Stimulated activated CD8-positive, alpha-beta memory T cell treated with anti-CD3 and anti-CD28 coated beads, Interleukin-15, amount 100 ng/mL, for 24 hours (primary cell): ENCODE results near the gene XRN1.

Source experiments
- DNase-seq: peaks from one replicate; pipeline ENCODE4 v3.0.0-alpha.2; 2020; ENCODE audit warnings: low read depth

XRN1 gene

GRCh38 chr3:142270407-142270806 lies 177.4 kb downstream of the XRN1 start:
- no peak for DNase-seq

GRCh38 chr3:142269767-142270166 lies 178.1 kb downstream of the XRN1 start:
- no peak for DNase-seq

DNA sequence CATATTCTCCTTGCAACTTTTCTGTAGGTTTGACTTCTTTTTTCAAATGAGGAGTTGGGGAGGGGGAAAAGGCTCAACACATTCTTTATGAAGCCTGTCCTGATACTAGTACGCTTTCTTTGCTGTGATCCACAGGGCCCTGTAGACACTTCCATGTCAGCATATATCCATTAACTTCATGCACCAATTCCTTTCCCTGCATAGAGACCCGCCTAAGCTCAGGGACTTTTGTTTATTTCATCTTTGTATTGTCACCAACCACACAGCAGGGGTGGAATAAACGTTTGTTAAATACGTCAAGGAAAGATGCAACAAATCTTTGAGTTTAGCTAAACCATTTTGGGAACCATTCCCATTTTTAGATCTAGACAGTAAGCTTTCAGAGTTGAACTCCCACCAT lies 179.4 kb downstream of the XRN1 start:
- no peak for DNase-seq

DNA sequence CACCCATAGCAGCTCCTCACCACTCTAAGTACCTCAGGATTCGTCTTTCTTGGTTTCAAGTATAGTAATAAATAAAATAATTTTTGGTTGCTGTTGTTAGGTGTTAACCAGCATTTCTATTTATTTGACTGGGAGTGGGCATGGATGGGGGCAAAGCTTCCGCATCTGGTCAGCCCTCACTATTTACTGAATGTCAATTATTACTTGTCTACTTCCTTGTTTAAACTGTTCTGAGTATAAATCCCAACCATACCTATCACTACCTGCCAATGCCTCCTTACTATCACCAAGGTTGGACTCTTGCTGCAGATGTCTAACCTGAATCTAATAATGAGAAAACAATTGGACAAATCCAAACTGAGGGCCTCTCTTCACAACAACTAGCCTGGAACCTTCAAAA lies 180.6 kb downstream of the XRN1 start:
- no peak for DNase-seq

DNA sequence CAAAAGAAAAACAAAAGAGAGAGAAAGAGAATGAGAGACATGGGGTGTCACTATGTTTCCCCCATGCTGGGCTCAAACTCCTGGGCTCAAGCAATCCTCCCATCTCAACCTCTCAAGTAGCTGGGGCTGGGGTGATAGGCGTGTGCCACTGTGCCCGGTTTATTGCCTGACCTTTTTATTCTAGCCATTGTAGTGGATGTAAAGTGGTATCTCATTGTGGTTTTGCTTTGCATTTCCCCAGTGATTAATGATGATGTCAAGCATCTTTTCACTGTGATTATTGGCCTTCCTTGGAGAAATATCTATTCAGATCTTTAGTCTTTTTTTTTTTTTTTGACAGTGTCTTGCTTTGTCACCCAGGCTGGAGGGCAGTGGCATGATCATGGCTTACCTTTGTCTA lies 184.7 kb downstream of the XRN1 start:
- DNase-seq: no peak

DNA sequence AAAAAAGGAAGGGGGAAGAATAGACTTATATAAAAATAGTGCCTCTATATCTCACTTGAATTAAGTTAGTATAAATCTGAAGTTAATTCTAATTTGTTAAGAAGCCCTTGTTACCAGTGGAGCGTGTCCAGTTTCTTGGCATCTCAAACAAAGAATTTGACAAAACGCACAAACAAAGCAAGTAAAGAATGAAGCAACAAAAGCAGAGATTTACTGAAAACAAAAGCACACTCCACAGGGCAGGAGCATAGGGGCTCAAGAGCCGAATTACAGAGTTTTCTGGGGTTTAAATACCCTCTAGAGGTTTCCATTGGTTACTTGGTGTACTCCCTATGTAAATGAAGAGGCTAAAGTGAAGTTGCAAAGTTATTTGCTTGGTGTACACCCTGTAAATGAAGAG lies 188.5 kb downstream of the XRN1 start:
- DNase-seq: no peak

DNA sequence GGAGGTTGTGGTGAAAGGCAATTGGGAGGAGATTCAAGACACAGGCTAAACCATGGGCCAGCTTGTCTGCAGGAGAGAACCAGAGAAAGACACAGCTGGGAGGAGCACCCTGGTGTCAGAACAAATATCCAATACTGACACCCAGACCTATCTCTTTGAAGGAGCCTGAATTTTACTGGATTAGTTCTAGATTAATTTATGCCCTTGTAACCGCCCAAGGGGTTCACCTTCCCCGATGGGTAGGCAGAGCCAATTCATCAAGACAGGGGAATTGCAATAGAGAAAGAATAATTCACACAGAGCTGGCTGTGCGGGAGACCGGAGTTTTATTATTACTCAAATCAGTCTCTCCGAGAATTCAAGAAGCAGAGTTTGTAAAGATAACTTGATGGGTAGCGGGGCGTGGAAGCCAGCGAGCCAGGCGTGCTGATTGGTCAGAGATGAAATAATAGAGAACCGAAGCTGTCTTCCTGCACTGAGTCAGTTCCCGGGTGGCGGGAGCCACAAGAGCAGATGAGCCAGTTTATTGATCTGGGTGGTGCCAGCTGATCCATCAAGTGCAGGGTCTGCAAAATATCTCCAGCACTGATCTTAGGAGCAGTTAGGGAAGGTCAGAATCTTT lies 191.0 kb downstream of the XRN1 start:
- no peak for DNase-seq
